Upper lobe of left lung (tissue), 6 donors: ENCODE results near the gene LIPC. TPM values are rescaled to one million over a fixed set of nuclear protein-coding genes. Genes with fewer than 3 reads are reported as not detected.

Source experiments
- ATAC-seq, 2 donors: fragments of 200-7000 bp; cut with Tn5 transposase; one replicate each; pipeline ENCODE4 v1.9.1; 2022; ENCODE audit warnings: mild to moderate bottlenecking in 2 of 2, moderate library complexity in 2 of 2; ENCODE audit not compliant: low FRiP score in 2 of 2
- DNase-seq, 2 donors: peaks; one replicate each; pipeline ENCODE4 v3.0.0-alpha.2; 2019 to 2020
- H3K27ac ChIP-seq, 4 donors: fragments of 200-600 bp; sonication (generic); one replicate each; pipeline ENCODE4 v1.5.1; 2016 to 2019
- H3K27me3 ChIP-seq, 4 donors: fragments of 200-600 bp; sonication (generic); one replicate each; pipeline ENCODE4 v1.5.1; 2017 to 2019
- H3K36me3 ChIP-seq, 4 donors: fragments of 200-600 bp; sonication (generic); one replicate each; pipeline ENCODE4 v1.5.1; 2016 to 2019
- H3K4me1 ChIP-seq, 4 donors: fragments of 200-600 bp; sonication (generic); one replicate each; pipeline ENCODE4 v1.5.1; 2018 to 2019
- H3K4me3 ChIP-seq, 4 donors: fragments of 200-600 bp; sonication (generic); one replicate each; pipeline ENCODE4 v1.5.1; 2017 to 2019; ENCODE audit warnings: mild to moderate bottlenecking in 2 of 4, moderate library complexity in 1 of 4
- H3K9me3 ChIP-seq, 4 donors: fragments of 200-600 bp; sonication (generic); one replicate each; pipeline ENCODE4 v1.5.1; 2018 to 2019
- EP300 ChIP-seq, 4 donors: sonication (generic); formaldehyde crosslinking; IDR thresholded peaks; one replicate each; pipeline ENCODE4 v1.5.1; 2017; ENCODE audit warnings: antibody characterized with exemption in 4 of 4, control low read depth in 2 of 4
- POLR2A ChIP-seq, 4 donors: fragments of 450-650 bp; IDR thresholded peaks; one replicate each; pipeline ENCODE4 v1.5.1; 2016 to 2017; ENCODE audit warnings: antibody characterized with exemption in 4 of 4, mild to moderate bottlenecking in 2 of 4
- POLR2AphosphoS5 ChIP-seq, 2 donors: sonication (generic); formaldehyde crosslinking; IDR thresholded peaks; one replicate each; pipeline ENCODE4 v1.5.1; 2017; ENCODE audit warnings: antibody characterized with exemption in 2 of 2
- WGBS, 2 donors: methylation state at CpG; one replicate each; pipeline ENCODE4 v1.1.5; 2017 to 2018; 5-methylcytosine and 5-hydroxymethylcytosine counted together
- total RNA-seq, 6 donors: library from RNA; depleted of rRNA in 4 of 6; stranded (reverse); fragments of >200 nt in 4 of 6; gene quantifications; one replicate each; pipeline versions ENCODE4 v1.1.0 to v1.2.1, GENCODE V29; 2016 to 2021
- TF ChIP-seq, protein P1 (sequence below), 6 experiments: fragments of 450-650 bp in 4 of 6; fragments of 200-600 bp in 2 of 6; sonication (generic) in 2 of 6; IDR thresholded peaks; one replicate each; pipeline ENCODE4 v1.5.1; 2016 to 2019; ENCODE audit warnings: antibody characterized with exemption in 6 of 6
- donor health status: DM: no; HTN: no; CAD: no; lungs with moderate emphysema.
- donor health status: DM: no; HTN: yes; CAD: no; lungs with severe emphysema.

LIPC gene
- total RNA-seq, 6 donors from 2014 or later = 0.40 to 0.89 (median 0.75) TPM; not detected in 2

DNA sequence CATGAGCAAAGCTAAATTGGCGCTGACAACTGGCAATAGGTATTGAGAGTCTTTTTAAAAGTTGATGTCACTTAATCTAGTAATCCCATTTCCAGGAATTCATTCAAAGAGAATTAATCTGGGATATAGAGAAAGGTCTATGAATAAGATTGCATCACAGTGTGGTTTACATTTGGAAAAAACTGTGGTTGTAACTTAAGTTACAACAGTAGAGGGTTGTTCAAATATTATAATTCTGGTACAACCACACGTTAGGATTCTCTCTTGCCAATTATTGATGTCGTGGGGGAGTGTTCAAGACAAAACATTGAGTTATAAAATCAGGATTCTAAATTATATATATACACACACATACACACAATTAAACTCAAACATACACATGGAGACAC is 79.8 kb downstream of the LIPC start:
- Histone ChIP-seq H3K4me3 (no peak overlapping the region), H3K27me3 (no peaks in the 10 kb centered on the region), H3K9me3 (no peaks in the 10 kb centered on the region), H3K4me1 (peaks cover 0 to under 1% (median 0%) of the 10 kb centered on the region in 4 donors), H3K36me3 (no peaks in the 10 kb centered on the region), H3K27ac (no peak overlapping the region)
- DNase-seq (no peak), ATAC-seq (no peak)
- 77 to 82% methylated on average over 3 of the region's 3 CpGs for WGBS, 2 donors
- TF ChIP-seq POLR2AphosphoS5 (IDR thresholded peaks at IDR 0.05) = no peak
- TF ChIP-seq POLR2A (IDR thresholded peaks at IDR 0.05) = no peak
- TF ChIP-seq EP300 (IDR thresholded peaks at IDR 0.05) = no peak

DNA sequence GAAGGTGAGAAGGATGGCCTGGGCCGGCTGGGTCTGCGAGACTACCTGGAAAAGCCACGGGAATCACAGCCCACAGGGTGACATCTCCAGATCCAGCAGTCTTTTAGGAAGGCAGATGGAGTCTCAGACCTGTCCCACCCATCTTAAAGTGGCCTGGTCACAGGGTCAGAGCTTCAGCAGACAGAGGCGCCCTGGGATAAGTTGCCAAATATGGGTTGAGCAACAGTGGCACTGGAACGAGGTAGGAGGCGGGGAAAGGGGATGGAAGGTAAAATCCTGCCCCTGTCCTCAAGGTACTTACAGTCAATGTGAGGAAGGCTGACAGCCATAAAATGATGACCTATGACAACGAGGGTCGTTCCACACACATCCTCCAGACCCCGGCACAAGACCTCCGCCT is 80.7 kb downstream of the LIPC start:
- Histone ChIP-seq H3K4me3 (no peak overlapping the region), H3K36me3 (no peaks in the 10 kb centered on the region), H3K9me3 (no peaks in the 10 kb centered on the region), H3K27ac (no peak overlapping the region), H3K4me1 (peaks cover 3 to 6% (median 4%) of the 10 kb centered on the region in 4 donors), H3K27me3 (no peaks in the 10 kb centered on the region)
- WGBS, 2 donors = 88 to 91% methylated on average over 10 of the region's 10 CpGs
- no peak for ATAC-seq
- DNase-seq = peak in 1 of 2 donors; percentile 6
- TF ChIP-seq POLR2AphosphoS5 (IDR thresholded peaks at IDR 0.05) (no peak), EP300 (IDR thresholded peaks at IDR 0.05) (no peak), POLR2A (IDR thresholded peaks at IDR 0.05) (no peak)
- TF ChIP-seq, protein P1, sequence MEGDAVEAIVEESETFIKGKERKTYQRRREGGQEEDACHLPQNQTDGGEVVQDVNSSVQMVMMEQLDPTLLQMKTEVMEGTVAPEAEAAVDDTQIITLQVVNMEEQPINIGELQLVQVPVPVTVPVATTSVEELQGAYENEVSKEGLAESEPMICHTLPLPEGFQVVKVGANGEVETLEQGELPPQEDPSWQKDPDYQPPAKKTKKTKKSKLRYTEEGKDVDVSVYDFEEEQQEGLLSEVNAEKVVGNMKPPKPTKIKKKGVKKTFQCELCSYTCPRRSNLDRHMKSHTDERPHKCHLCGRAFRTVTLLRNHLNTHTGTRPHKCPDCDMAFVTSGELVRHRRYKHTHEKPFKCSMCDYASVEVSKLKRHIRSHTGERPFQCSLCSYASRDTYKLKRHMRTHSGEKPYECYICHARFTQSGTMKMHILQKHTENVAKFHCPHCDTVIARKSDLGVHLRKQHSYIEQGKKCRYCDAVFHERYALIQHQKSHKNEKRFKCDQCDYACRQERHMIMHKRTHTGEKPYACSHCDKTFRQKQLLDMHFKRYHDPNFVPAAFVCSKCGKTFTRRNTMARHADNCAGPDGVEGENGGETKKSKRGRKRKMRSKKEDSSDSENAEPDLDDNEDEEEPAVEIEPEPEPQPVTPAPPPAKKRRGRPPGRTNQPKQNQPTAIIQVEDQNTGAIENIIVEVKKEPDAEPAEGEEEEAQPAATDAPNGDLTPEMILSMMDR (IDR thresholded peaks at IDR 0.05) = no peak

DNA sequence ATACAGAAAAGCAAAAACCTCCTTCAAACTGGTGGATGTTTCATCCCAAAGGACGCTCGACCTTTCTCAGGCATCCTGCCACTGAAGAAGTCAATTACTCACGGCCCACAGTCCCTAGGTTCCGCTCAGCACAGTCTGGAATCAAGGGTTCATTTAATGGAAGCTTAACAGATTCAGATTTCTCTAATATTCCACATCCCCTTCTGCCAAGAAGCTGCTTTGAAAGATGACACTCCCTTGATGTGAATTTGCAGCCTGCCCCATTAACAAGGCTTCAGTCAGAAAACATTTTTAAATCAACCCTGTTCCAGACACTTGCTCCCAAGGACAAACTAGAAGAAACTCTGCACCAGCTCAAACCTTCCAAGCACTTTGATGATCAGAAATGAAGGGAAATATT is 81.2 kb downstream of the LIPC start:
- TF ChIP-seq POLR2A (IDR thresholded peaks at IDR 0.05) = no peak
- TF ChIP-seq EP300 (IDR thresholded peaks at IDR 0.05) = no peak
- TF ChIP-seq, protein P1 (IDR thresholded peaks at IDR 0.05) = no peak
- no peak for TF ChIP-seq POLR2AphosphoS5 (IDR thresholded peaks at IDR 0.05)
- no peak overlapping the region for H3K4me3 ChIP-seq
- no peaks in the 10 kb centered on the region for H3K36me3 ChIP-seq
- ATAC-seq = no peak
- WGBS, 2 donors = 94 to 97% methylated on average over 4 of the region's 4 CpGs
- H3K27me3 ChIP-seq = no peaks in the 10 kb centered on the region
- peaks cover 3 to 8% (median 4%) of the 10 kb centered on the region in 4 donors for H3K4me1 ChIP-seq
- H3K9me3 ChIP-seq = no peaks in the 10 kb centered on the region
- no peak overlapping the region for H3K27ac ChIP-seq
- no peak for DNase-seq

DNA sequence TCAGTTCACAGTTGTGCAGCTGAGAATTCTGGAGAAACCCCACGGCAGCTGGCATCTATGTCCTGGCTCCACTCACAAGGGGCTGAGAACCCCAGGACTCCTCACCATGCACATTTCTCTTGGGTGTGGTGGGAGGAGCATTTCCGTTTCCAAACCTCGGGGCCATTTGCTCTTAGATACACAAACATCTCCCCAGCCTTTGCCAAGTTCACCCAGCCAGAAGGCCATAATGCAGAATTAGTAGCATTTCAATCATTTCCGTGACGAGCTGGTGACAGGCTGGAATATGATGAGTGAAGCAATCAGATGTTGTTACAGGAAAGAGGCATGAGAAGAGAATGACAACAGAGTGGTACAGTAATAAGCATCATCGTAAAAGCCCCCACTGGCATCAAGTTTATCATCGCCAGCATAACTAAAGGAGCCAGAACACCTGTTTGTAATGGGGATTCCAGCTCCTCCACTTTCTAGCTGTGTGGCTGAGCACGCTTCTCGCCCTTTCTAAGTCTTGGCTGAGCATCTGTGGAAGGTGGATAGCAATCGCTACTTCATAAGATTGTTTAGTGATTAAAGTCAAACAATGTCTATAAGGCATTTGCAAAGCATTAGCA is 82.0 kb downstream of the LIPC start:
- peaks cover 3 to 9% (median 6%) of the 10 kb centered on the region in 4 donors for H3K4me1 ChIP-seq
- WGBS, 2 donors = 71 to 81% methylated on average over 10 of the region's 10 CpGs
- no peaks in the 10 kb centered on the region for H3K27me3 ChIP-seq
- ATAC-seq = no peak
- peak in 1 of 2 donors; percentile 8 for DNase-seq
- no peaks in the 10 kb centered on the region for H3K36me3 ChIP-seq
- H3K9me3 ChIP-seq = no peaks in the 10 kb centered on the region
- H3K4me3 ChIP-seq = no peak overlapping the region
- H3K27ac ChIP-seq = no peak overlapping the region
- TF ChIP-seq, protein P1 (IDR thresholded peaks at IDR 0.05) = no peak
- TF ChIP-seq EP300 (IDR thresholded peaks at IDR 0.05) (no peak), POLR2A (IDR thresholded peaks at IDR 0.05) (no peak), POLR2AphosphoS5 (IDR thresholded peaks at IDR 0.05) (no peak)

DNA sequence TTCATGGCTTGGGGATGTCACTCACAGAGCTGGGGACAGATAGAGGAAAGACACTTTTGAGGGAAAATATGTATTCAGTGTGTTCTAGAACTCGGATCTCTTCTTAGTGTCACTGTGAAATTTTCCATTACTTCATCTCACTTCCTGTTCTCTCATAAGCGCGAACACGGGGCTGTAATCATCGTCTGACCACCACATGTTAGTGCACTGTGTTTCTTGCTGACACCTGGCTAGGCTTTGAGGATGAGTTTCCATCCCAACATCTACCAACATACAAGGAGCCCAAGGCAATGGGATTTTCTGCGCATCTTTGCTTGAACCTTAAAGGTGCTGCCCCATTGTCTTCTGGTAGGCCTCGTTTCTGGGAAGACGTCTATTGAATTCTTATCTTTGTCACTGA is 84.0 kb downstream of the LIPC start:
- Histone ChIP-seq H3K4me1 (peaks cover 8 to 15% (median 11%) of the 10 kb centered on the region in 4 donors), H3K27me3 (no peaks in the 10 kb centered on the region), H3K36me3 (no peaks in the 10 kb centered on the region), H3K9me3 (no peaks in the 10 kb centered on the region), H3K27ac (peak overlapping the region in 1 of 4 donors; percentile 54), H3K4me3 (no peak overlapping the region)
- 68 to 78% methylated on average over 8 of the region's 8 CpGs for WGBS, 2 donors
- DNase-seq = peak in 1 of 2 donors; percentile 64
- no peak for ATAC-seq
- TF ChIP-seq EP300 (IDR thresholded peaks at IDR 0.05) = peak in 1 of 4 donors; percentile 34
- TF ChIP-seq, protein P1 (IDR thresholded peaks at IDR 0.05) = no peak
